ENCODE data around the gene CLCN7. TPM values are rescaled to one million over a fixed set of nuclear protein-coding genes. Genes with fewer than 3 reads are reported as not detected.

Gene CLCN7
- total RNA-seq, 1 donor from 2014 or later, result 118 TPM

DNA sequence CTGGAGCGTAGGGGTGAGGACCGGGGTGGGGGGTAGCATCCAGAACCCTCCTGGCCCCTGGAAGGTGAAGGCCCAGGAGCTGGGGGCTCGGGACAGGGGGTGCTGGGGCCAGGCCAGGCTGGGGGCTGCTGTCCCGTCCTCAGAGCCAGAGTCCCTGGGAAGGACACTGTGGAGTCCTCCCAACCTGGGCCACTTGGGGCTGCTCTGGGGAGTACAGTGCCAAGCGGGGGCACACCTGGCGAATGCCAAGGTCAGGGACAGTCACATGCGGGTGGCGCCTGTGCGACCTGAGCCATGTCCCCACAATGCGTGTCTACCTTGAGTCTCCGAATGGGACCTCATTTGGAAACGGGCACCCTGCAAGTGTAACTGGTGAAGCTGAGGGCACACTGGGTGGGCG, 45.2 kb downstream of the CLCN7 start:
- no peak overlapping the region for H3K27ac Mint-ChIP-seq (ENCODE audit: unreplicated experiment)
- H3K36me3 Mint-ChIP-seq (ENCODE audit: unreplicated experiment), result no peaks in the 10 kb centered on the region
- H3K9me3 Mint-ChIP-seq (ENCODE audit: unreplicated experiment), result no peaks in the 10 kb centered on the region
- peaks cover 5% of the 10 kb centered on the region for H3K27me3 Mint-ChIP-seq (ENCODE audit: unreplicated experiment)
- peak; percentile 9 for DNase-seq
- TF ChIP-seq, protein P1, sequence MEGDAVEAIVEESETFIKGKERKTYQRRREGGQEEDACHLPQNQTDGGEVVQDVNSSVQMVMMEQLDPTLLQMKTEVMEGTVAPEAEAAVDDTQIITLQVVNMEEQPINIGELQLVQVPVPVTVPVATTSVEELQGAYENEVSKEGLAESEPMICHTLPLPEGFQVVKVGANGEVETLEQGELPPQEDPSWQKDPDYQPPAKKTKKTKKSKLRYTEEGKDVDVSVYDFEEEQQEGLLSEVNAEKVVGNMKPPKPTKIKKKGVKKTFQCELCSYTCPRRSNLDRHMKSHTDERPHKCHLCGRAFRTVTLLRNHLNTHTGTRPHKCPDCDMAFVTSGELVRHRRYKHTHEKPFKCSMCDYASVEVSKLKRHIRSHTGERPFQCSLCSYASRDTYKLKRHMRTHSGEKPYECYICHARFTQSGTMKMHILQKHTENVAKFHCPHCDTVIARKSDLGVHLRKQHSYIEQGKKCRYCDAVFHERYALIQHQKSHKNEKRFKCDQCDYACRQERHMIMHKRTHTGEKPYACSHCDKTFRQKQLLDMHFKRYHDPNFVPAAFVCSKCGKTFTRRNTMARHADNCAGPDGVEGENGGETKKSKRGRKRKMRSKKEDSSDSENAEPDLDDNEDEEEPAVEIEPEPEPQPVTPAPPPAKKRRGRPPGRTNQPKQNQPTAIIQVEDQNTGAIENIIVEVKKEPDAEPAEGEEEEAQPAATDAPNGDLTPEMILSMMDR (IDR thresholded peaks at IDR 0.05; ENCODE audit: partially characterized antibody, unreplicated experiment), result no peak
- peaks cover 9% of the 10 kb centered on the region for H3K4me1 Mint-ChIP-seq (ENCODE audit: low read depth, unreplicated experiment)
- no peak overlapping the region for H3K4me3 Mint-ChIP-seq (ENCODE audit: unreplicated experiment)

- TF ChIP-seq, protein P1 (IDR thresholded peaks at IDR 0.05; ENCODE audit: partially characterized antibody, unreplicated experiment), result no peak
- H3K4me3 Mint-ChIP-seq (ENCODE audit: unreplicated experiment), result no peak overlapping the region
- no peak overlapping the region for H3K27ac Mint-ChIP-seq (ENCODE audit: unreplicated experiment)
- peaks cover 5% of the 10 kb centered on the region for H3K27me3 Mint-ChIP-seq (ENCODE audit: unreplicated experiment)
- H3K4me1 Mint-ChIP-seq (ENCODE audit: low read depth, unreplicated experiment), result peaks cover 9% of the 10 kb centered on the region
- no peaks in the 10 kb centered on the region for H3K36me3 Mint-ChIP-seq (ENCODE audit: unreplicated experiment)
- no peaks in the 10 kb centered on the region for H3K9me3 Mint-ChIP-seq (ENCODE audit: unreplicated experiment)
- DNase-seq, result peak; percentile 16
Measured at GRCh38 chr16:1429012-1429411, 45.8 kb downstream of the CLCN7 start.

GRCh38 chr16:1428511-1428910, 46.3 kb downstream of the CLCN7 start:
- H3K36me3 Mint-ChIP-seq (ENCODE audit: unreplicated experiment), result no peaks in the 10 kb centered on the region
- H3K9me3 Mint-ChIP-seq (ENCODE audit: unreplicated experiment), result no peaks in the 10 kb centered on the region
- H3K27ac Mint-ChIP-seq (ENCODE audit: unreplicated experiment), result no peak overlapping the region
- H3K4me1 Mint-ChIP-seq (ENCODE audit: low read depth, unreplicated experiment), result peaks cover 9% of the 10 kb centered on the region
- TF ChIP-seq, protein P1 (IDR thresholded peaks at IDR 0.05; ENCODE audit: partially characterized antibody, unreplicated experiment), result no peak
- peaks cover 5% of the 10 kb centered on the region for H3K27me3 Mint-ChIP-seq (ENCODE audit: unreplicated experiment)
- H3K4me3 Mint-ChIP-seq (ENCODE audit: unreplicated experiment), result no peak overlapping the region
- no peak for DNase-seq

DNA sequence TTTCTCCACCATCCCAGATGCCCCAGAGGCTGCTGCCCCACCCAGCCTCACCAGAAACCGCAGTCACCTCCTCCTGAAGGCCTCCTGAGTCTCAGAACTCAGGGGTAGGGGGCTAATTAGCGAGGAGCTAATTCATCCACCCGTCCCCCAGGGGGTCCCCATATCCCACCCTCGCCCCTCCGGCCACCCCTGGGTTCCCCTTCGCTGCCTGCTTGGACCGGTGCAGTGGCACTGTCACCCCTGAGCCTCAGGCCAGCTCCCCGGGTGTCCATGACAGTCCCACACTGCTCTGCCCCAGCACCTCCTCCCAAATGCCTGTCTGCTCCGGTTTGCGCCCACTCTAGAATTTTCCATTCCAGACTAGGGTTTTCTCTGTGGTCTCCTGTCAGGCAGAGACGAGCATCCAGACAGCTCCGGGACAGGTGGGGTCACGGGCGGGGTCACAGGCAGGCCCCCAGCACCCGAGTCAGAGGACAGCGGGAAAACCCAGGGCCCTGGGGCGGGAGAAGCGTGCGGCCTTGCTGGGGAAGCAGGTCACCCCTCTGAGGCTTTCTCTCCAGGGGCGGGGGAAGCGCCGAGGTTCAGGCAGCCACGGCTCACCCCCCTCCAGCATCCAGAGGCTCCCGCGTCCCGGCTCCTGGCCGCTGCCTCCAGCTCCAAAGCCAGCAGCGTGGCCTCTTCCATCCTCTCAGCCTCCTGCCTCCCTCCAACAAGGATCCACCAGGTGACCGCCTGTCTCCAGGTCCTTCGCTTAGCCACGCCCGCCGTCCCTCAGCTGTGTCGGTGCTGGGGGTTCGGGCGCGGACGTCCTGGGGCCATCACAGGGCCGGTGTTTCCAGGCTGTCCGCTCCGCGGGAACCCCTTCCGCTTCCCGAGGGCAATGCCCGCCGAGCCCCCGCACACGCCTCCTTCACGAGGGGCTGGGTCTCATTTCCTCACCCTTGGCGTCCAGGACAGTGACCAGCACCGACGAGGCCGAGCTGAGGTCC, 47.1 kb downstream of the CLCN7 start:
- H3K36me3 Mint-ChIP-seq (ENCODE audit: unreplicated experiment), result no peaks in the 10 kb centered on the region
- H3K4me1 Mint-ChIP-seq (ENCODE audit: low read depth, unreplicated experiment), result peaks cover 9% of the 10 kb centered on the region
- peaks cover 6% of the 10 kb centered on the region for H3K27me3 Mint-ChIP-seq (ENCODE audit: unreplicated experiment)
- no peak overlapping the region for H3K27ac Mint-ChIP-seq (ENCODE audit: unreplicated experiment)
- no peak overlapping the region for H3K4me3 Mint-ChIP-seq (ENCODE audit: unreplicated experiment)
- no peaks in the 10 kb centered on the region for H3K9me3 Mint-ChIP-seq (ENCODE audit: unreplicated experiment)
- no peak for DNase-seq
- TF ChIP-seq, protein P1 (IDR thresholded peaks at IDR 0.05; ENCODE audit: partially characterized antibody, unreplicated experiment), result no peak
